Lung (tissue), 12 donors: ENCODE measurements around the gene ITGA11. TPM values are rescaled to one million over a fixed set of nuclear protein-coding genes. Genes with fewer than 3 reads are reported as not detected.

ENCODE experiments used
- ATAC-seq: fragments of 200-7000 bp; cut with Tn5 transposase; one replicate; pipeline ENCODE4 v1.9.1; 2020; ENCODE audit warnings: moderate number of reproducible peaks; ENCODE audit not compliant: insufficient read depth, low FRiP score
- DNase-seq, 3 donors: peaks; one replicate each; pipeline ENCODE4 v3.0.0-alpha.2; 2013 to 2017
- H3K27ac ChIP-seq, 2 donors: one replicate each; pipeline ENCODE4 v1.5.1; 2013; ENCODE audit warnings: mild to moderate bottlenecking in 2 of 2, moderate library complexity in 2 of 2, control low read depth in 1 of 2, inconsistent platforms in 1 of 2, low read depth in 1 of 2, low read length in 1 of 2
- H3K27me3 ChIP-seq, 3 donors: one replicate each; pipeline ENCODE4 v1.5.1; 2013; ENCODE audit warnings: low read length in 2 of 3; ENCODE audit not compliant: control insufficient read depth in 3 of 3, insufficient read depth in 3 of 3
- H3K36me3 ChIP-seq, 4 donors: one replicate each; pipeline ENCODE4 v1.5.1; 2013; ENCODE audit warnings: low read length in 4 of 4, mild to moderate bottlenecking in 1 of 4, moderate library complexity in 1 of 4; ENCODE audit not compliant: control insufficient read depth in 4 of 4, insufficient read depth in 4 of 4
- H3K4me1 ChIP-seq, 5 donors: one replicate each; pipeline ENCODE4 v1.5.1; 2013; ENCODE audit warnings: low read length in 5 of 5, mild to moderate bottlenecking in 2 of 5, moderate library complexity in 1 of 5; ENCODE audit not compliant: control insufficient read depth in 5 of 5, insufficient read depth in 5 of 5
- H3K4me3 ChIP-seq: one replicate; pipeline ENCODE4 v1.5.1; 2013; ENCODE audit warnings: mild to moderate bottlenecking, control low read depth, moderate library complexity
- H3K9ac ChIP-seq, 2 donors: one replicate each; pipeline ENCODE4 v1.5.1; 2013; ENCODE audit warnings: low read length in 2 of 2, control low read depth in 1 of 2; ENCODE audit not compliant: insufficient read depth in 1 of 2
- H3K9me3 ChIP-seq, 4 donors: one replicate each; pipeline ENCODE4 v1.5.1; 2013; ENCODE audit warnings: low read length in 3 of 4, mild to moderate bottlenecking in 1 of 4, moderate library complexity in 1 of 4; ENCODE audit not compliant: control insufficient read depth in 4 of 4, insufficient read depth in 3 of 4
- CTCF ChIP-seq: IDR thresholded peaks from 2 replicates; pipeline ENCODE4 v1.5.1; 2012; ENCODE audit warnings: mild to moderate bottlenecking; ENCODE audit errors: control extremely low read depth, extremely low read depth
- WGBS, 2 donors: extraction: QIAGEN DNeasy Blood & Tissue Kit; methylation state at CpG; one replicate each; pipeline ENCODE4 v1.1.7; 2013; 5-methylcytosine and 5-hydroxymethylcytosine counted together
- polyA plus RNA-seq, 2 donors: library from polyadenylated mRNA; stranded (reverse); fragments of 200-250 nt; gene quantifications; one replicate each; pipeline ENCODE4 v1.2.1, GENCODE V29; 2013
- total RNA-seq, 2 donors: library from RNA; depleted of rRNA in 1 of 2; stranded (reverse); fragments of >200 nt in 1 of 2; gene quantifications; one replicate each; pipeline ENCODE4 v1.2.1, GENCODE V29; 2014 to 2021
- donor health status: control.
- donor health status: control.
- donor health status: Bipolar disorder and iron deficiency.
- donor health status: healthy.
- donor health status: DM: yes; HTN: yes; CAD: no.

The ITGA11 gene
- total and polyA plus RNA-seq, 4 donors: 0.35 to 1.8 (median 1.0) TPM

DNA sequence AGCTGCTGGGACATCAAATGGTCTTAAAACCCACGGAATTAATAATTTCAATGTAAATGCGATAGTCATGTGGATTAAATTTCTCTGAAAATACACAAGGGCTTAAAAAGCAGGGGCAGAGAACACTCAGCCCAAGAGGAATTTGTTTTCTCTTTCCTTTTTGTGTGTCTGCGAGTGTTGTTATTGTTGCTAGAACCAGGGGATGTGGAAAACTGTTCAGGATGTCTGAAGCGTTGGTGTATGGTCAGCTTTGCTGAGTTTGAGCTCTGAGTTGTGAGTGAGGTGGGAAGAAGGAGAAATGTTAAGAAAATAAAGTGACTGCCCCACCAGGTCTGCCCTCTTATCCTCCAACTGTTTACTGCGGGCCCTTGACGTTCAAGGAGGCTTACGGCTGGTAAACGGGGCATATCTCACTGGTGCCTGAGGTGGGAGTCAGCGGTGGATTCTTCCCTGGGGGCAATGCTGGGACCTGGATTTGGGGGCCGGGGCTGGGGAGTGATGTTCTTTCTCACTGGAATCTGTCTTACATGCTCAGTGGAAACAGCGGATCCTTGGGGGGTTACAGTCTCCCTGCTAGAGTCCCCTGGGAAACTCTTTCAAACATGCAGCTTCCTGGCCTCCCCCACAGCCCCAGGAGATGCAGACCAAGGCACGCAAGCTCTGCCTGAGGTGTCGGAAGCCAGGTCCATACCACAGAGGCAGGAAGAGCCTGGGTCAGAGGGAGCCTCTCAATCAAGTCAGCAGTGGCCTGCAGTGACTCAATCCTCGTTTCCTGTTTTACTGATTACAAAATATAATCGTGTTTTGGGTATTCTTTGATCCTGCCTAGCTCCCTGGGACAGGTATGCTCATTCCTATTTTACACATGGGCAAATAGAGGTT is 41.8 kb downstream of the ITGA11 start:
- Histone ChIP-seq H3K27me3 (peaks cover 0 to 4% (median 0%) of the 10 kb centered on the region in 3 donors), H3K4me3 (no peak overlapping the region), H3K4me1 (peaks cover 0 to 4% (median 0%) of the 10 kb centered on the region in 5 donors), H3K27ac (no peak overlapping the region), H3K9ac (no peak overlapping the region), H3K9me3 (peaks cover 0 to 3% (median 0%) of the 10 kb centered on the region in 4 donors), H3K36me3 (no peaks in the 10 kb centered on the region)
- 56 to 58% methylated on average over 15 of the region's 15 CpGs for WGBS, 2 donors
- ATAC-seq (no peak), DNase-seq (peak in 1 of 3 donors; percentile 51)
- TF ChIP-seq CTCF: no peak

DNA sequence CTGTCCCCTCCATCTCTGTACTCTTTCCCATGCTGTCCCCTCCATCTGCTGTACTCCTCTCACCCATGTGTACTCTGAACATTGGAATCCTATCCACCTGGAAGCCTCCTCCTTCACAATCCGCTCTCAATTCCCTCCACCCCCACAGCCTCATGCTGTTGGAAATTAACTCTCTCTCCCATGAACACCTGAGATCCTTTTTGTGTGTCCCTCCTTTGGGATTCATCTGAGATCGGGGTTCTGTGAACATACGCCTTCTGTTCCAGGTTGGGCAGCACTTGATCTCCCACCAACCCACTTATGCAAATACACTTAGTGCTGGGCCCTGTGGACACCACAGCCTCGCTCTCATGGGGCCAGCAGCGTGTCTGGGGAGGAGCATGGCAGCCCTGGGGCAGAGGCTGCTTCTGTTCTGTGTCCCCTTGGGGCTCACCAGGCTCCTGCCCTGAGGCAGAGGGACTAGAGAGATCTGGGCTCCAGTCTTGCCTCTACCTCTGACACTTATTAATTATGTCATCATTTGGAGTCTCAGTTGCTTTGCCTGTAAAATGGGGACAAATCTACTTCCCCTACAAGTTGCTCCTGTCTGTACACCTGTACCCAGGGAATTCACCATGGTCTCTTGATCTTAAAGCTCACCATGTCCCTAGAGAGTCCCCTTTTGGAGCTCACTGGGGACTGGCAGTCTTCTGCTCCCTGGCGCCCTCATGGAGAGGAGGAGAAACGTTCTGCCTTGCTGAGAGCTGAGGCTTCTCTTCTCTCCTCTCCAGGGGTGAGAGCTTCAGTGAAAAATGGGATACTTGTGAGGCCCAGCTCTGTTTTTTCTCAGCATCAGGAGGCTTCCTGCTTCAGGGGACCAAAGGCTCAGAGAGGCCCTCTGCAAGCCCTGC is 42.7 kb downstream of the ITGA11 start:
- peaks cover 0 to 4% (median 0%) of the 10 kb centered on the region in 3 donors for H3K27me3 ChIP-seq
- peaks cover 0 to 3% (median 0%) of the 10 kb centered on the region in 4 donors for H3K9me3 ChIP-seq
- DNase-seq (no peak), ATAC-seq (no peak)
- peaks cover 0 to 4% (median 1%) of the 10 kb centered on the region in 5 donors for H3K4me1 ChIP-seq
- TF ChIP-seq CTCF: no peak
- WGBS, 2 donors: 83 to 89% methylated on average over 7 of the region's 7 CpGs
- no peak overlapping the region for H3K27ac ChIP-seq
- H3K9ac ChIP-seq: no peak overlapping the region
- no peak overlapping the region for H3K4me3 ChIP-seq
- no peaks in the 10 kb centered on the region for H3K36me3 ChIP-seq

GRCh38 chr15:68387381-68388143 is 44.4 kb downstream of the ITGA11 start:
- H3K9ac ChIP-seq: no peak overlapping the region
- H3K4me3 ChIP-seq: no peak overlapping the region
- H3K36me3 ChIP-seq: no peaks in the 10 kb centered on the region
- 89% methylated on average over 12 of the region's 12 CpGs for WGBS, 2 donors
- DNase-seq (peak in 2 of 3 donors; percentile 26 to 27), ATAC-seq (no peak)
- no peak for TF ChIP-seq CTCF
- peaks cover 0 to 9% (median 1%) of the 10 kb centered on the region in 5 donors for H3K4me1 ChIP-seq
- H3K27me3 ChIP-seq: peaks cover 0 to 4% (median 0%) of the 10 kb centered on the region in 3 donors
- no peak overlapping the region for H3K27ac ChIP-seq
- H3K9me3 ChIP-seq: peaks cover 0 to 3% (median 0%) of the 10 kb centered on the region in 4 donors
